Left ventricle myocardium inferior (tissue), 1 donor: ENCODE results near the gene CYTL1. TPM values are rescaled to one million over a fixed set of nuclear protein-coding genes. Genes with fewer than 3 reads are reported as not detected.

Source experiments
- DNase-seq: peaks from one replicate; pipeline ENCODE4 v3.0.0-alpha.2; 2020
- H3K27ac ChIP-seq: fragments of 200-600 bp; replicated peaks from 2 replicates; pipeline ENCODE4 v1.8.0; 2021
- H3K27me3 ChIP-seq: fragments of 200-600 bp; 2 replicates; pipeline ENCODE4 v1.8.0; 2021; ENCODE audit warnings: low read depth
- H3K36me3 ChIP-seq: fragments of 200-600 bp; 2 replicates; pipeline ENCODE4 v1.8.0; 2021
- H3K4me1 ChIP-seq: fragments of 200-600 bp; 2 replicates; pipeline ENCODE4 v1.8.0; 2021
- H3K4me3 ChIP-seq: fragments of 200-600 bp; 2 replicates; pipeline ENCODE4 v1.8.0; 2021; ENCODE audit warnings: mild to moderate bottlenecking, moderate library complexity
- H3K9me3 ChIP-seq: fragments of 200-600 bp; replicated peaks from 2 replicates; pipeline ENCODE4 v1.8.0; 2021
- intact Hi-C: fragments of 100-400 bp; cut with micrococcal nuclease; formaldehyde crosslinking; loops from one replicate; pipeline ENCODE4 v1.11.0; 2022
- total RNA-seq: library from RNA; stranded (reverse); fragmentation: NEBNext Ultra II Directional; extraction: Animal tissue kit (Norgen Biotek cat#: 25700); gene quantifications from one replicate; pipeline ENCODE4 v1.2.1, GENCODE V29; 2021
- TF ChIP-seq, protein P1 (sequence below): fragments of 200-600 bp; IDR thresholded peaks from 2 replicates; pipeline ENCODE4 v1.8.0; 2021; ENCODE audit warnings: antibody characterized with exemption, mild to moderate bottlenecking, borderline replicate concordance
- donor health status: DM: no; HTN: yes; CAD: no; lungs with severe emphysema.

Gene CYTL1
- total RNA-seq, 1 donor from 2014 or later: 0.47 TPM

DNA sequence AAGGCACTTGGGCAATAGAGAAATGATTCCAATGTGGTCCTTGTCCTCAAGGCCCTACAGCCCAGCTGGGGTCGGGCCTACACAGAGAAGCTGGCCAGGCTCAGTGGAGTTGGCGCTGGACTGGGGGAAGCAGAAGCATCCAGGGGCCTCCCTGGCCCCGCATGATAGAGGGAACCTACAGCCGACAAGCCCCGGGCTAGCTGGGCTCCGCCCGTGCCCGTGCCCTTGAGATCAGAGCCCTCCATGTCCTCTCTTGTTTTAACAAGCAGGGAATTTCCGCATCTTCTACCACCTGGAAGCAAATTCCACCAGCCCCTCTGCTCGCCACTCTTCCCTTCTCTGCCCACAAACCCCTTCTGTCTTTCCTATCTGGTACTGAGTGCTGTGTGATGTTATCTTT is 31.6 kb downstream of the CYTL1 start:
- TF ChIP-seq, protein P1, sequence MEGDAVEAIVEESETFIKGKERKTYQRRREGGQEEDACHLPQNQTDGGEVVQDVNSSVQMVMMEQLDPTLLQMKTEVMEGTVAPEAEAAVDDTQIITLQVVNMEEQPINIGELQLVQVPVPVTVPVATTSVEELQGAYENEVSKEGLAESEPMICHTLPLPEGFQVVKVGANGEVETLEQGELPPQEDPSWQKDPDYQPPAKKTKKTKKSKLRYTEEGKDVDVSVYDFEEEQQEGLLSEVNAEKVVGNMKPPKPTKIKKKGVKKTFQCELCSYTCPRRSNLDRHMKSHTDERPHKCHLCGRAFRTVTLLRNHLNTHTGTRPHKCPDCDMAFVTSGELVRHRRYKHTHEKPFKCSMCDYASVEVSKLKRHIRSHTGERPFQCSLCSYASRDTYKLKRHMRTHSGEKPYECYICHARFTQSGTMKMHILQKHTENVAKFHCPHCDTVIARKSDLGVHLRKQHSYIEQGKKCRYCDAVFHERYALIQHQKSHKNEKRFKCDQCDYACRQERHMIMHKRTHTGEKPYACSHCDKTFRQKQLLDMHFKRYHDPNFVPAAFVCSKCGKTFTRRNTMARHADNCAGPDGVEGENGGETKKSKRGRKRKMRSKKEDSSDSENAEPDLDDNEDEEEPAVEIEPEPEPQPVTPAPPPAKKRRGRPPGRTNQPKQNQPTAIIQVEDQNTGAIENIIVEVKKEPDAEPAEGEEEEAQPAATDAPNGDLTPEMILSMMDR: no peak
- H3K4me3 ChIP-seq: no peak overlapping the region
- intact Hi-C loops: no loop called here
- peaks cover 13% of the 10 kb centered on the region for H3K27me3 ChIP-seq
- H3K4me1 ChIP-seq: peaks cover 9% of the 10 kb centered on the region
- H3K9me3 ChIP-seq: no peaks in the 10 kb centered on the region
- H3K36me3 ChIP-seq: no peaks in the 10 kb centered on the region
- H3K27ac ChIP-seq: no peak overlapping the region
- DNase-seq: no peak

DNA sequence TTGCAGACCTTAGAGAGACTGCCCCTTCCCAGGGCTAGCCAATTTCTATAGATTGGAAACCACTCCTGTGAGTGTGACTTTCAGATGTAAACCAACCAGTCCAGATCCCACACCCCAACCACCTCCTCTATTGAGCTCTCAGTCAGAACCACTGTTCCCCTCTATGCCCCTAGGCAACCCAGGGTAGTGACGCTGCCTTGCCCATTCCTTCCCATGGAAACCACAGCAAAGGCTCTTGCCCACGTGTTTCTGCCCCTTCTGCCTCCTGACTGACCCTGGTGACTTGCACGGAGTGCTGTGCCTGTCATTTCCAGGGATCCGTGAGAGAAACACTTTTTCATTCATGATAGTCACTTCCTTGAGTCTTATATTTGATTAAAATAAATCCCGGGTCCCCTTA is 32.4 kb downstream of the CYTL1 start:
- Histone ChIP-seq H3K4me1 (peaks cover 9% of the 10 kb centered on the region), H3K27me3 (peaks cover 17% of the 10 kb centered on the region), H3K4me3 (no peak overlapping the region), H3K9me3 (no peaks in the 10 kb centered on the region), H3K27ac (no peak overlapping the region), H3K36me3 (no peaks in the 10 kb centered on the region)
- DNase-seq: no peak
- intact Hi-C loops: no loop called here
- TF ChIP-seq, protein P1: no peak

DNA sequence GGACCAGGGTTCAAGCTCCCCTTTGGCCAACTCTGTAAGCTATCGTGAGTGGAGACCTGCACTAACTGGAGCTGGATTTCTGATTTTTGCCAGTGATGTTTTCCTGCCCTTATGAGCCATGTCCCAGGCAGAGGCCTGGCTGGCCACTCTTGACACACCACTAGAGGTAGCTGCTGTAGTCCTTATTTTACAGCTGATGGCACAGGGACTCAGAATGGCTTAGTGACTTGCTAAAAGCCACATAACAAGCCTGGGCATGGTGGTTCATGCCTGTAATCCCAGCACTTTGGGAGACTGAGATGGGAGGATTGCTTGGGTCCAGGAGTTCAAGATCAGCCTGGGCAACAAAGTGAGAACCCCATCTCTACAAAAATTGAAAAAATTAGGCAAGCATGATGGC is 33.4 kb downstream of the CYTL1 start:
- Histone ChIP-seq H3K27me3 (peaks cover 21% of the 10 kb centered on the region), H3K36me3 (no peaks in the 10 kb centered on the region), H3K4me1 (peaks cover 1% of the 10 kb centered on the region), H3K9me3 (no peaks in the 10 kb centered on the region), H3K27ac (no peak overlapping the region), H3K4me3 (no peak overlapping the region)
- no peak for DNase-seq
- intact Hi-C loops: no loop called here
- TF ChIP-seq, protein P1: no peak

DNA sequence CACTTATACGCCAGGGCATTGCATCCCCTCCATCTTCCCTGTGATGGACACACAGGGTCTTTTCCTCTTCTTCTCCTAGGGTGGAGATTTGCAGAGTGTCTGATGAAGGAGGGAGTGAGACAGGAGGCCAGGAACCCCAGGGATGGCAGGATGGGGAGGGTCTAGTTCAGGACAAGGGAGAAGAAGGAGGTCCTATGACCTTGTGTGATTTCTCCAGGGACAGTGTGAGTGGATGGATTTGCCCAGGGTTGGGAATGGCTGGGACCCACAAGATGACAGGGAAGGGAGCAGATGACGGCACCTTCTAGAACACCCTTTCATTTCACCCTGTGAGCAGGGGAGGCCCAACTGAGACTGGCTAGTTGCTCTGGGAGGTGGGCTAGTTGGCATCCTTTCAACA is 34.2 kb downstream of the CYTL1 start:
- no peaks in the 10 kb centered on the region for H3K9me3 ChIP-seq
- TF ChIP-seq, protein P1: no peak
- no peak overlapping the region for H3K4me3 ChIP-seq
- H3K27ac ChIP-seq: no peak overlapping the region
- peaks cover 21% of the 10 kb centered on the region for H3K27me3 ChIP-seq
- no peak for DNase-seq
- no peaks in the 10 kb centered on the region for H3K4me1 ChIP-seq
- H3K36me3 ChIP-seq: no peaks in the 10 kb centered on the region
- intact Hi-C loops: no loop called here

DNA sequence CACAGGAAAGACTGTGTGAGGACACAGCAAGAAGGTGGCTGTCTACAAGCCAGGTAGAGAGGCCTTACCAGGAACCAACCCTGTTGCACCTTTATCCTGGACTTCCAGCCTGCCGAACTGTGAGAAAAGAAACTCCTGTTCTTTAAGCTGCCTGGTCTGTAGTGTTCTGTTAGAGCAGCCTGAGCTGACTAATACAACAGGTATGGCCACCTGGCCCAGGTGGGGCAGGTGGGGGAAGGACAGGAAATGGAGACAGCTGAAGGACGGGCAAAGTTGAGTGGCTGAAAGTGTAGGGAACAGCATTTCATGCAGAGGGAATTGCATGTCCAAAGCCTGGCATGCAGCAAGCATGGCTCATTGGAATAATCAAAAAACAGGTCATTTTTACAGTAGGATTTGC is 35.1 kb downstream of the CYTL1 start:
- Histone ChIP-seq H3K27me3 (peaks cover 21% of the 10 kb centered on the region), H3K4me3 (no peak overlapping the region), H3K4me1 (no peaks in the 10 kb centered on the region), H3K36me3 (no peaks in the 10 kb centered on the region), H3K27ac (no peak overlapping the region), H3K9me3 (no peaks in the 10 kb centered on the region)
- DNase-seq: no peak
- intact Hi-C loops: no loop called here
- TF ChIP-seq, protein P1: no peak

DNA sequence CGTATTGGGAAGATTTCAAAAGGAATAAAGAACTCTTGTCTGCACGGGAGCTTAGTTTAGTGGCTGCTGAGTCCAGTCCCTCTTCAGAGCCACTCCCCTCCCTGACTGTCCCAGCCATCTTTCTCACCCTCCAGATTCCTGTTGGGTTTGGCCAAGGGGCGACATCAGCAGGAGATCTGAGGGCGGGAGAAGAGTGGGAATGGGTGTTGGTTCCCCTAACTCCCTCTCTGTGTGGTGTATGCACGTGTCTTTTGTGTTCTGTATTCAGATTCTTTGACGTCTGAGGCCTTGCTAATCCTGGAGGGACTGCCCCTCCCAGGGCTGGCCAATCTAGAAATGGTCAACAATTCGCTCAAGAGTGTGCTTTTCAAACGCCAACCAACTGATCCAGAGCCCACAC is 37.4 kb downstream of the CYTL1 start:
- intact Hi-C loops: no loop called here
- H3K27ac ChIP-seq: no peak overlapping the region
- no peaks in the 10 kb centered on the region for H3K36me3 ChIP-seq
- no peak overlapping the region for H3K4me3 ChIP-seq
- no peaks in the 10 kb centered on the region for H3K9me3 ChIP-seq
- TF ChIP-seq, protein P1: no peak
- no peak for DNase-seq
- H3K4me1 ChIP-seq: no peaks in the 10 kb centered on the region
- H3K27me3 ChIP-seq: peaks cover 29% of the 10 kb centered on the region
